ENCODE results near the gene TSPEAR. TPM values are rescaled to one million over a fixed set of nuclear protein-coding genes. Genes with fewer than 3 reads are reported as not detected.
"Not testable (repeated sequence)": the region's sequence is repeated elsewhere in the genome, so short reads cannot be mapped to it uniquely, and the experiment has no call there.

Gene TSPEAR
- polyA plus RNA-seq, 4 donors, result 0.55 to 1.1 (median 0.80) TPM

- no peak for DNase-seq (ENCODE audit: low read depth in 4 of 4, low spot score in 2 of 4)
Observed at GRCh38 chr21:44704636-44705001, 6.8 kb downstream of the TSPEAR start.

GRCh38 chr21:44703731-44704635 is 7.4 kb downstream of the TSPEAR start:
- no peak for DNase-seq (ENCODE audit: low read depth in 4 of 4, low spot score in 2 of 4)

- no peak for DNase-seq (ENCODE audit: low read depth in 4 of 4, low spot score in 2 of 4)
Observed at GRCh38 chr21:44702973-44703730, 8.2 kb downstream of the TSPEAR start.

GRCh38 chr21:44702111-44702972 is 9.0 kb downstream of the TSPEAR start:
- DNase-seq (ENCODE audit: low read depth in 4 of 4, low spot score in 2 of 4), result no peak

GRCh38 chr21:44701541-44701940 is 9.8 kb downstream of the TSPEAR start:
- no peak for DNase-seq (ENCODE audit: low read depth in 4 of 4, low spot score in 2 of 4)

- no peak for DNase-seq (ENCODE audit: low read depth in 4 of 4, low spot score in 2 of 4)
Observed at GRCh38 chr21:44701023-44701400, 10.4 kb downstream of the TSPEAR start.

- DNase-seq (ENCODE audit: low read depth in 4 of 4, low spot score in 2 of 4), result no peak
Observed at GRCh38 chr21:44700101-44701022, 11.0 kb downstream of the TSPEAR start.

GRCh38 chr21:44699502-44700001 is 11.8 kb downstream of the TSPEAR start:
- DNase-seq (ENCODE audit: low read depth in 4 of 4, low spot score in 2 of 4), result no peak

GRCh38 chr21:44697811-44698734 is 13.3 kb downstream of the TSPEAR start:
- DNase-seq (ENCODE audit: low read depth in 4 of 4, low spot score in 2 of 4), result no peak

GRCh38 chr21:44697172-44697810 is 14.1 kb downstream of the TSPEAR start, which contains the start of gene KRTAP10-12:
TSS of gene KRTAP10-12 (plus strand) at chr21:44697172. CDS start at chr21:44697202, 30 bp downstream.
- not testable (repeated sequence) for DNase-seq (ENCODE audit: low read depth in 4 of 4, low spot score in 2 of 4)

GRCh38 chr21:44696572-44696971 is 14.8 kb downstream of the TSPEAR start:
- DNase-seq (ENCODE audit: low read depth in 4 of 4, low spot score in 2 of 4), result no peak

GRCh38 chr21:44695641-44696040 is 15.7 kb downstream of the TSPEAR start:
- no peak for DNase-seq (ENCODE audit: low read depth in 4 of 4, low spot score in 2 of 4)

- no peak for DNase-seq (ENCODE audit: low read depth in 4 of 4, low spot score in 2 of 4)
Observed at GRCh38 chr21:44695184-44695583, 16.2 kb downstream of the TSPEAR start.

GRCh38 chr21:44694776-44695175 is 16.6 kb downstream of the TSPEAR start:
- no peak for DNase-seq (ENCODE audit: low read depth in 4 of 4, low spot score in 2 of 4)

- no peak for DNase-seq (ENCODE audit: low read depth in 4 of 4, low spot score in 2 of 4)
Observed at GRCh38 chr21:44692798-44693512, 18.4 kb downstream of the TSPEAR start.

- no peak for DNase-seq (ENCODE audit: low read depth in 4 of 4, low spot score in 2 of 4)
Observed at GRCh38 chr21:44691686-44692085, 19.7 kb downstream of the TSPEAR start.

- not testable (repeated sequence) for DNase-seq (ENCODE audit: low read depth in 4 of 4, low spot score in 2 of 4)
Observed at GRCh38 chr21:44689740-44690139, 21.6 kb downstream of the TSPEAR start.

Measured in left renal cortex interstitium (tissue), 4 donors.